ENCODE measurements around the gene GRIN2A. TPM values are rescaled to one million over a fixed set of nuclear protein-coding genes. Genes with fewer than 3 reads are reported as not detected.

GRIN2A gene
- total RNA-seq, 1 donor from 2014 or later, result under 0.01 TPM

DNA sequence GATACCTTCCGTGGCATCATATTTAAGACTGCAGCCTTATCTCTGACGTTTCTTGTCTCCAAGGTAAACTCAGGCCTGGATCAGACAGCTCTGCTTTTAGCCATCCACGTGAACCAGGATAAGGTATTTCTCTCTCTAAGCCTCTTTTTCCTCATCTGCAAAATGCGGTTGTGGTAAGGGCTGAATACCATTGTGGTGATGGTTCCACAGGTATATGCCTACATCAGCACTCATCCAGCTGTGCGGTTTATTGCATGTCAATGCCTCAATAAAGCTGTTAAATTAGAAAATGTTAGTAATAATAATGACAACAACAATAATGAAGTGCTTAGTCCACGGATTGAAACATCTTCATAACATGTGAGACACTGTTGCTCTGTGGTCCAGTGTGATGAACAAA is 104.4 kb downstream of the GRIN2A start:
- no peaks in the 10 kb centered on the region for H3K27me3 ChIP-seq (ENCODE audit: control insufficient read depth, insufficient read depth, low read length)
- DNase-seq (ENCODE audit: low read depth), result no peak
- H3K4me3 ChIP-seq (ENCODE audit: low read depth, low read length), result no peak overlapping the region
- TF ChIP-seq, protein P1, sequence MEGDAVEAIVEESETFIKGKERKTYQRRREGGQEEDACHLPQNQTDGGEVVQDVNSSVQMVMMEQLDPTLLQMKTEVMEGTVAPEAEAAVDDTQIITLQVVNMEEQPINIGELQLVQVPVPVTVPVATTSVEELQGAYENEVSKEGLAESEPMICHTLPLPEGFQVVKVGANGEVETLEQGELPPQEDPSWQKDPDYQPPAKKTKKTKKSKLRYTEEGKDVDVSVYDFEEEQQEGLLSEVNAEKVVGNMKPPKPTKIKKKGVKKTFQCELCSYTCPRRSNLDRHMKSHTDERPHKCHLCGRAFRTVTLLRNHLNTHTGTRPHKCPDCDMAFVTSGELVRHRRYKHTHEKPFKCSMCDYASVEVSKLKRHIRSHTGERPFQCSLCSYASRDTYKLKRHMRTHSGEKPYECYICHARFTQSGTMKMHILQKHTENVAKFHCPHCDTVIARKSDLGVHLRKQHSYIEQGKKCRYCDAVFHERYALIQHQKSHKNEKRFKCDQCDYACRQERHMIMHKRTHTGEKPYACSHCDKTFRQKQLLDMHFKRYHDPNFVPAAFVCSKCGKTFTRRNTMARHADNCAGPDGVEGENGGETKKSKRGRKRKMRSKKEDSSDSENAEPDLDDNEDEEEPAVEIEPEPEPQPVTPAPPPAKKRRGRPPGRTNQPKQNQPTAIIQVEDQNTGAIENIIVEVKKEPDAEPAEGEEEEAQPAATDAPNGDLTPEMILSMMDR (IDR thresholded peaks at IDR 0.05; ENCODE audit: insufficient read depth, low read length, poor library complexity, severe bottlenecking), result no peak
- no peaks in the 10 kb centered on the region for H3K36me3 ChIP-seq (ENCODE audit: control insufficient read depth, insufficient read depth, low read length)

DNA sequence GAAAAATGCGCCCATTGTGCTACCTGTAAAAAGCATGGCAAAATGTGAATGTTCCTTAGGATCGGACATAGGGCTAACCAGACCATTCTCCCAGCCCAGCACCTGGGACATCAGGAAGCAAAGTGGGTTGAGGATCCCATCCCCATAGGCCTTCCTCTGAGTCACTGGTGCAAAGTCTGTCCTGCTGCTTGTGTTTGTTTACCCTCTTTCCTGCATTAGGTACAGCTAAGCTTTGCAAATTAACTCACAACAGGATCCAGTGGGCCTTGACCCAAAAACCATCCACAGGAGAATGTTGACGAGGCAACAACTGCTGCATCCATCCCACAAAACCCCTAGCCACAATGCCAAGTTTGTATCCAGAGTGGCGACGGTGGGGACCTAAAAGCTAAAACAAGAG is 106.2 kb downstream of the GRIN2A start:
- H3K36me3 ChIP-seq (ENCODE audit: control insufficient read depth, insufficient read depth, low read length), result no peaks in the 10 kb centered on the region
- TF ChIP-seq, protein P1 (IDR thresholded peaks at IDR 0.05; ENCODE audit: insufficient read depth, low read length, poor library complexity, severe bottlenecking), result no peak
- DNase-seq (ENCODE audit: low read depth), result no peak
- no peak overlapping the region for H3K4me3 ChIP-seq (ENCODE audit: low read depth, low read length)
- no peaks in the 10 kb centered on the region for H3K27me3 ChIP-seq (ENCODE audit: control insufficient read depth, insufficient read depth, low read length)

DNA sequence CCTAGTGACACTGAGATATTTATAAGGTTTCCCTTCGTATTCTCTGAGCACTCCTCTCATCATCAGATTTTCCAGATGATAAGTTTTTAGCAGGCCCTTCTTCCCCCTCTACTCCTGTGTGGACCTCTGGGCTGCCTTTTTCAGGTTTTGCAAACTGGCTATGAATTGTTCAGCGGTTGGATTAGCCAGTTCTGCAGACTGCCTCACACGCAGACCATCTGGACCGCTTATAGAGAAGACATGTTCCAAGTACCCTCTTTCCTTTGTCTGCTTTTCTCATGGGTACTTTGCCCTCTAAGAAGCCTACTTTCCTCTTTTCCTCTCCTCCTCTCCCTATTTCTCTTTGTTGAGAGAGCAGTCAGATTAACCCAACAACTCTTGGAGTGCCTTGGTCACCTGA is 111.6 kb downstream of the GRIN2A start:
- TF ChIP-seq, protein P1 (IDR thresholded peaks at IDR 0.05; ENCODE audit: insufficient read depth, low read length, poor library complexity, severe bottlenecking), result no peak
- no peak for DNase-seq (ENCODE audit: low read depth)
- Histone ChIP-seq H3K4me3 (ENCODE audit: low read depth, low read length) (no peak overlapping the region), H3K27me3 (ENCODE audit: control insufficient read depth, insufficient read depth, low read length) (no peaks in the 10 kb centered on the region), H3K36me3 (ENCODE audit: control insufficient read depth, insufficient read depth, low read length) (no peaks in the 10 kb centered on the region)

DNA sequence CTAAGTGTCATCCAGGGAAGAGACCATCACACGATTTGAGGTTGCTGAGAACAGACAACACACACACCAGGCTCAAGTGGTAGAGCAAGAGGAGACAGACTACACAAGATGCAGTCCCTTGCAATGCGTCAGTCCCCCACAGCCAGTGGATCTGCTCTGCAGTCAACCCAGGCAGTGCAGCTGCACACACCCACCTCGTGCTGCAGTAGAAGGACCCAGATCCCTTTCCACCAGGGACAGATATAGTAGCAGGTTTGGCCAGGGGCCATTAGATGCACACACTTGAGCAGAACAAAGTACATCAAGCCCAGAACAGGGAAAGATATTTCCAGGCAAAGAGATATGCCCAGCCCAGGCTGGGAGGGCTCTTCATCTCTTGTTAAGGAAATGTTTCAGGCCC is 112.9 kb downstream of the GRIN2A start:
- TF ChIP-seq, protein P1 (IDR thresholded peaks at IDR 0.05; ENCODE audit: insufficient read depth, low read length, poor library complexity, severe bottlenecking), result no peak
- H3K27me3 ChIP-seq (ENCODE audit: control insufficient read depth, insufficient read depth, low read length), result no peaks in the 10 kb centered on the region
- H3K36me3 ChIP-seq (ENCODE audit: control insufficient read depth, insufficient read depth, low read length), result no peaks in the 10 kb centered on the region
- H3K4me3 ChIP-seq (ENCODE audit: low read depth, low read length), result no peak overlapping the region
- DNase-seq (ENCODE audit: low read depth), result no peak

DNA sequence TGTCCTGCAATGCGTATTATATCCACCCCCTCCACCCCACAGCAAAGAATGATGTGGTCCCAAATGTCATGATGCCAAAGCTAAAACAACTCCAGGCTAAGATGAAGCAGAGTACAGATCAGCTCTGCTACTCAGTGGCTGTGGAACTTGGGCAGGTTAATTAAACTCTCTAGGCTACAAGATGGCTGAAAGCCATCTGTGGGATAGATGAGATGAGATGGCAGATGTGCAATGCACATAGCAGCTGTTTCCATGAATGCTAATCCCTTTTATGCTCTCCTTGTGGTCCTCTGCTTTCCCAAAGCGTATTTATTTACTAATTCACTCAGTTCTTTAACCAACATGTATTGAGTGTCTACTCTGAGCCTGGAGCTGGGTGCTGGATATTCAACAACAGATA is 114.4 kb downstream of the GRIN2A start:
- TF ChIP-seq, protein P1 (IDR thresholded peaks at IDR 0.05; ENCODE audit: insufficient read depth, low read length, poor library complexity, severe bottlenecking), result no peak
- Histone ChIP-seq H3K36me3 (ENCODE audit: control insufficient read depth, insufficient read depth, low read length) (no peaks in the 10 kb centered on the region), H3K27me3 (ENCODE audit: control insufficient read depth, insufficient read depth, low read length) (no peaks in the 10 kb centered on the region), H3K4me3 (ENCODE audit: low read depth, low read length) (no peak overlapping the region)
- DNase-seq (ENCODE audit: low read depth), result no peak

DNA sequence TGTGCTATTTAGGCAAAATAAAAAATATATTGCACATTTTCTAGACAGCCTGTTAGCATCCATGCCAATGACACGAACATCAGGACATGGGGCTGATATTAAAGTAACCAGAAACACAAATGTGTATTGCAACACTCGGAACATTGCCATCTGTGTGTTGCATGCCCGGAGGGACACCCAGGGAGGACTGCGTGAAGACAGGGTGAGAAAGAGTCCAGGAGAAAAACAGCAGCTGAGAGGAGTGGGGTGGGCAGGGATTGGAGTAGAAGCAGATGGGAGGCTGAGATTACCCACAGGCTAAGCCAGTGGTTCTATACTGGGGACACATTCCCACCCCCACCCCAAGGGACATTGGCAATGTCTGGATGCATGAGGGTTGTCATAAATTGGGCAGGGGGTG is 114.8 kb downstream of the GRIN2A start:
- no peak for DNase-seq (ENCODE audit: low read depth)
- Histone ChIP-seq H3K36me3 (ENCODE audit: control insufficient read depth, insufficient read depth, low read length) (no peaks in the 10 kb centered on the region), H3K4me3 (ENCODE audit: low read depth, low read length) (no peak overlapping the region), H3K27me3 (ENCODE audit: control insufficient read depth, insufficient read depth, low read length) (no peaks in the 10 kb centered on the region)
- TF ChIP-seq, protein P1 (IDR thresholded peaks at IDR 0.05; ENCODE audit: insufficient read depth, low read length, poor library complexity, severe bottlenecking), result no peak
